ENCODE results near the gene ZFAND3.

DNA sequence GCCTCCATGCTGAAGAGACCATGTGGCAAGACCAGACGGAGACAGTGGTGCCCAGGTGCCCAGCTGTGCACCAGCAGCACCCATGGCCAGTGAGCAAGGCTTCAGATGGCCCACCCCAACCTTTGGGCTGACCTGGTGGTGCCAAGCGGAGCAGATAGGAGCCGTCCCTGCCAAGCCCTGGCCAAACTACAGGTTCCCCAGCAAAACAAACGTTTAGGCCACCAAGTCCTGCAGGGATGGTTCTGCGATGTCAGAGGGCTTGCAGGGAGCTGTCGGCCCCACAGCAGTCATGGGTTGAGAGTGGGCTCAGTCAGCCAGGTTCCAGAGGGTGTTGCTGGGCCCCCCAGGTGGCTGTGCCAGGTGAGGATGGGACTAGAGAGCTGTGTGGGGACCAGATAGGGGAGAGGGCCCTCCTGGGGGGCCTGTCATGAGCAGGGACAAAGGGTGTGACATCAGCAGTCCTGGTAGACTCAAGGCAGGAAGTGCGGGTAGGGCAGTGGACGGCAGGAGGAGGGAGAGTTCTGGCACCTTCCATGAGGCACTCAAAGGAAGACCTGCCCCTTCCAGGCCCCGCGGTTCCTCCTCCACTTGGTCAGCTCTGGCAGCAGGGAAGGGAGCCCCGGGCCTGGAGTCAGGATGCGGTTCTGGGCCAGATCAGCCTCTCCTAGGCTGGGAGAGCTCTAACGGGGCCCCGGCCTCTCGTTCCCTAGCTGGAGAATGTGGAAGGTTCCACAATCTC is 342.4 kb downstream of the ZFAND3 start:
- TF ChIP-seq RAD21 (conservative IDR thresholded peaks at IDR 0.05 in 1 of 2, IDR thresholded peaks at IDR 0.05 in 1 of 2), result no peak
- TF ChIP-seq, protein P1, sequence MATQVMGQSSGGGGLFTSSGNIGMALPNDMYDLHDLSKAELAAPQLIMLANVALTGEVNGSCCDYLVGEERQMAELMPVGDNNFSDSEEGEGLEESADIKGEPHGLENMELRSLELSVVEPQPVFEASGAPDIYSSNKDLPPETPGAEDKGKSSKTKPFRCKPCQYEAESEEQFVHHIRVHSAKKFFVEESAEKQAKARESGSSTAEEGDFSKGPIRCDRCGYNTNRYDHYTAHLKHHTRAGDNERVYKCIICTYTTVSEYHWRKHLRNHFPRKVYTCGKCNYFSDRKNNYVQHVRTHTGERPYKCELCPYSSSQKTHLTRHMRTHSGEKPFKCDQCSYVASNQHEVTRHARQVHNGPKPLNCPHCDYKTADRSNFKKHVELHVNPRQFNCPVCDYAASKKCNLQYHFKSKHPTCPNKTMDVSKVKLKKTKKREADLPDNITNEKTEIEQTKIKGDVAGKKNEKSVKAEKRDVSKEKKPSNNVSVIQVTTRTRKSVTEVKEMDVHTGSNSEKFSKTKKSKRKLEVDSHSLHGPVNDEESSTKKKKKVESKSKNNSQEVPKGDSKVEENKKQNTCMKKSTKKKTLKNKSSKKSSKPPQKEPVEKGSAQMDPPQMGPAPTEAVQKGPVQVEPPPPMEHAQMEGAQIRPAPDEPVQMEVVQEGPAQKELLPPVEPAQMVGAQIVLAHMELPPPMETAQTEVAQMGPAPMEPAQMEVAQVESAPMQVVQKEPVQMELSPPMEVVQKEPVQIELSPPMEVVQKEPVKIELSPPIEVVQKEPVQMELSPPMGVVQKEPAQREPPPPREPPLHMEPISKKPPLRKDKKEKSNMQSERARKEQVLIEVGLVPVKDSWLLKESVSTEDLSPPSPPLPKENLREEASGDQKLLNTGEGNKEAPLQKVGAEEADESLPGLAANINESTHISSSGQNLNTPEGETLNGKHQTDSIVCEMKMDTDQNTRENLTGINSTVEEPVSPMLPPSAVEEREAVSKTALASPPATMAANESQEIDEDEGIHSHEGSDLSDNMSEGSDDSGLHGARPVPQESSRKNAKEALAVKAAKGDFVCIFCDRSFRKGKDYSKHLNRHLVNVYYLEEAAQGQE (IDR thresholded peaks at IDR 0.05), result no peak
- TF ChIP-seq ESRRA (IDR thresholded peaks at IDR 0.05; ENCODE audit: borderline replicate concordance, low read length), result no peak
- no peak for TF ChIP-seq CBX2 (IDR thresholded peaks at IDR 0.05; ENCODE audit: borderline replicate concordance, low read depth)
- TF ChIP-seq, protein P2, sequence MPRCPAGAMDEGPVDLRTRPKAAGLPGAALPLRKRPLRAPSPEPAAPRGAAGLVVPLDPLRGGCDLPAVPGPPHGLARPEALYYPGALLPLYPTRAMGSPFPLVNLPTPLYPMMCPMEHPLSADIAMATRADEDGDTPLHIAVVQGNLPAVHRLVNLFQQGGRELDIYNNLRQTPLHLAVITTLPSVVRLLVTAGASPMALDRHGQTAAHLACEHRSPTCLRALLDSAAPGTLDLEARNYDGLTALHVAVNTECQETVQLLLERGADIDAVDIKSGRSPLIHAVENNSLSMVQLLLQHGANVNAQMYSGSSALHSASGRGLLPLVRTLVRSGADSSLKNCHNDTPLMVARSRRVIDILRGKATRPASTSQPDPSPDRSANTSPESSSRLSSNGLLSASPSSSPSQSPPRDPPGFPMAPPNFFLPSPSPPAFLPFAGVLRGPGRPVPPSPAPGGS (IDR thresholded peaks at IDR 0.05), result no peak

All from A549 (cell line).